Adipocyte (in vitro differentiated cells): ENCODE data around the gene SLC22A5.

Experiments
- DNase-seq: peaks from one replicate; pipeline ENCODE4 v3.0.0-alpha.2; 2015; ENCODE audit warnings: low read depth
- H3K27me3 ChIP-seq: replicated peaks from 2 replicates; pipeline ENCODE4 v1.7.0; 2013; ENCODE audit warnings: mild to moderate bottlenecking, low read length, moderate library complexity; ENCODE audit not compliant: control insufficient read depth, insufficient read depth
- H3K36me3 ChIP-seq: 2 replicates; pipeline ENCODE4 v1.7.0; 2013; ENCODE audit warnings: low read length, mild to moderate bottlenecking, moderate library complexity; ENCODE audit not compliant: control insufficient read depth, insufficient read depth, severe bottlenecking
- H3K4me1 ChIP-seq: 2 replicates; pipeline ENCODE4 v1.7.0; 2013; ENCODE audit warnings: mild to moderate bottlenecking, low read length, moderate library complexity; ENCODE audit not compliant: control insufficient read depth, insufficient read depth
- H3K4me3 ChIP-seq: 2 replicates; pipeline ENCODE4 v1.7.0; 2013; ENCODE audit warnings: mild to moderate bottlenecking, low read length, moderate library complexity
- H3K9ac ChIP-seq: 2 replicates; pipeline ENCODE4 v1.7.0; 2013; ENCODE audit warnings: mild to moderate bottlenecking, low read length, moderate library complexity
- H3K9me3 ChIP-seq: 2 replicates; pipeline ENCODE4 v1.7.0; 2013; ENCODE audit warnings: mild to moderate bottlenecking, low read length, moderate library complexity; ENCODE audit not compliant: control insufficient read depth

Gene SLC22A5

DNA sequence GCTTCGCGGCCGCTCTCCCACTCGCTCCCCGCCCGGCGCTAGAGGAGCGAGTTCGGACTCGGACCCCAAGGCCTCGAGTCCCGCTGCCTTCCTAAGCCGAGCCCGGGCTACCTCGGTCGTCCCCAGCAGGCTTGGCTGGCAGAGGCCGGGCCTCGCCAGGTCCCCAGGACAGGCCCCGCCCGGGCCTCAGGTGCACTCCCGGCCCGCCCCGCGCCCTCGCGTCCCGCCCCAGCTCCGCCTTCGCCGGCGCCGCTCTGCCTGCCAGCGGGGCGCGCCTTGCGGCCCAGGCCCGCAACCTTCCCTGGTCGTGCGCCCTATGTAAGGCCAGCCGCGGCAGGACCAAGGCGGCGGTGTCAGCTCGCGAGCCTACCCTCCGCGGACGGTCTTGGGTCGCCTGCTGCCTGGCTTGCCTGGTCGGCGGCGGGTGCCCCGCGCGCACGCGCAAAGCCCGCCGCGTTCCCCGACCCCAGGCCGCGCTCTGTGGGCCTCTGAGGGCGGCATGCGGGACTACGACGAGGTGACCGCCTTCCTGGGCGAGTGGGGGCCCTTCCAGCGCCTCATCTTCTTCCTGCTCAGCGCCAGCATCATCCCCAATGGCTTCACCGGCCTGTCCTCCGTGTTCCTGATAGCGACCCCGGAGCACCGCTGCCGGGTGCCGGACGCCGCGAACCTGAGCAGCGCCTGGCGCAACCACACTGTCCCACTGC lies at the start of gene SLC22A5:
TSS of gene SLC22A5 (plus strand) at position 237 of the 707 bp plus-strand sequence. CDS start at position 500, 263 bp downstream.
- Histone ChIP-seq H3K4me1 (peaks cover 24% of the 10 kb centered on the region), H3K9ac (peak within 1 kb of the TSS; percentile 86), H3K27me3 (no peaks in the 10 kb centered on the region), H3K9me3 (no peaks in the 10 kb centered on the region), H3K36me3 (no peaks in the 10 kb centered on the region), H3K4me3 (peak within 1 kb of the TSS; percentile 85)
- DNase-seq, result peak; percentile 80

DNA sequence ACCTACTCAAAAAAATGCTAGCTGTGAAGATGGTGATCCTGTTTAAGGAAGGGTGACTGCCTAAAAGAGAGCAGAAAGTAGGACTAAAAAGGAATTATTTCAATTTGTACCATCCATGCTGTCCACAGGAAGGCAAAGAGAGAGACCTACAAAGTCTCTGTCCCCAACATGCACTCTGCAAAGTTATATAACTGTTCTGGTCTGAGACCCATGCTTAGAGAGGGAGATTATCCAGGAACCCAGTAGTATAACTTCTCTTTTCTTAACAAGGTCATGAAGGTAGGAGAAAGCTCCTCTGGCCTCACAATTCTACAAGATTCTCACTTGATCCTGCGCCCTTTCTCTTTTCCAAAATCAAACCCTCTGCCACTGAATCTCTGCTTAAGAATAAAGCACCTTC lies 49.5 kb upstream of the SLC22A5 start:
- no peaks in the 10 kb centered on the region for H3K9me3 ChIP-seq
- H3K27me3 ChIP-seq, result no peaks in the 10 kb centered on the region

DNA sequence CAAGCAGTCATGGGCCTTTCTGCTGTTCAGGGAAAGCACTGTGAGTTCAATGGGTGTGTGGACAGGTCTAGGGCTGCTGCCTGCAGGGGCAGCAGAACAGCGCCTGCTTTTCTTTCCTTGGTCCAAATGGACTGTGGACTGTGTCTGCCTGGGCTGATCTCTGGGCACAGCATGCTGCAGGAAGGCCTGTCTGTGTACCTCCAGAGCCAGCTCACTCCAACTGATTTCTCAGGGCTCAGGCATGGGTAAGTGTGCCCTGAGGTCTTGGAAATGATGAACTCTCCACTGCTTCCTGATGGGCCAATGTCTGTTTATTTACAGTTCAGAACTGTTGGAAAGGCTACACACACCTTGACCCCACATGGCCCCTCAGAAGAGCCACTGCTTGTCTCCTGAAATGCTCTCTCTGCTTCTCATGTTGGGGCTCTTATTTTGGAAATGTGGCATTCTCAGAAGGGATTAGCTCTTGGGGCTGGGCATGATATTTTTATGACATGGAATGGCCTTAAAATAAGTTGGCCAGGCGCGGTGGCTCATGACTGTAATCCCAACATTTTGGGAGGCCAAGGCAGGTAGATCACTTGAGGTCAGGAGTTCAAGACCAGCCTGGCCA lies 48.3 kb upstream of the SLC22A5 start:
- no peaks in the 10 kb centered on the region for H3K27me3 ChIP-seq
- no peak overlapping the region for H3K4me3 ChIP-seq
- DNase-seq, result no peak
- no peak overlapping the region for H3K9ac ChIP-seq
- no peaks in the 10 kb centered on the region for H3K9me3 ChIP-seq
- H3K4me1 ChIP-seq, result peaks cover 6% of the 10 kb centered on the region
- no peaks in the 10 kb centered on the region for H3K36me3 ChIP-seq

More for the DNA sequence above, 49.5 kb upstream of the SLC22A5 start:
- Histone ChIP-seq H3K36me3 (no peaks in the 10 kb centered on the region), H3K4me3 (no peak overlapping the region), H3K4me1 (peaks cover 6% of the 10 kb centered on the region), H3K9ac (no peak overlapping the region)
- no peak for DNase-seq

DNA sequence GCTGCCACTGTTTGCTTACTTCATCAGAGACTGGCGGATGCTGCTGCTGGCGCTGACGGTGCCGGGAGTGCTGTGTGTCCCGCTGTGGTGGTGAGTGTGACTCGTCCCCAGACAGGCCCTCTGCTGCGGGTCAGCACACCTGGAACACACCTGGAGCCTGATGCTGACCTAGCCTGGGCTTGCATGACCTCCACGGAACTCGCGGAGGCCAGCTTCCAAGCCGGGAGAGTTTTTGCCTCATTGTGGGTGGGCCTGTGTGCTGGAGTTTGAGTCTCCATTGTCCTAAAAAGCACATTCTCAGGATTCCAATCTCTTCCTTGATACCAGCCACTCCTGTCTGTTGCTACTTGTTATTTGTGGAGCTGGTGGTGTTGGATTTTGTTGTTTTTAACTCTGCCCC lies 47.2 kb upstream of the SLC22A5 start:
- Histone ChIP-seq H3K9me3 (no peaks in the 10 kb centered on the region), H3K36me3 (no peaks in the 10 kb centered on the region), H3K4me3 (no peak overlapping the region), H3K4me1 (peaks cover 6% of the 10 kb centered on the region), H3K27me3 (no peaks in the 10 kb centered on the region), H3K9ac (no peak overlapping the region)
- DNase-seq, result no peak

DNA sequence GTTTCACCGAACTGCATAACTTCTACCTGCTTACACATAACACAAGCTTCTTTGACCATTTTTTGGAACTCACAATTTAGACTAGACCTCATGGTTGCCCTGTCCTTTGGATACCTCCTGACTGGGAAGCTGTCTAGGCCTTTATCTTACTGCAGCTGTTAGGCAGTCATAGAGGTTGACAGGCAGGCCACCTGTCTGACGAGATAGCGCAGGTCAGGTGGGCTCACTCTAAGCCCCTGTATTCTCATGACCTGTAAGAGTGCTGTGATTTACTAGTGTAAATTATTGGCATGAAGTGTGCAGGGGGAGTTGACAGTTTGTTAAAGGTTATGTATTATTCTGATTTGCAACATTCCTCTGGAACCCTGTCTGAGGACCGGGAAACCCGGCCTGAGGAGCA lies 46.3 kb upstream of the SLC22A5 start:
- Histone ChIP-seq H3K9me3 (no peaks in the 10 kb centered on the region), H3K9ac (no peak overlapping the region), H3K4me1 (peaks cover 12% of the 10 kb centered on the region)

DNA sequence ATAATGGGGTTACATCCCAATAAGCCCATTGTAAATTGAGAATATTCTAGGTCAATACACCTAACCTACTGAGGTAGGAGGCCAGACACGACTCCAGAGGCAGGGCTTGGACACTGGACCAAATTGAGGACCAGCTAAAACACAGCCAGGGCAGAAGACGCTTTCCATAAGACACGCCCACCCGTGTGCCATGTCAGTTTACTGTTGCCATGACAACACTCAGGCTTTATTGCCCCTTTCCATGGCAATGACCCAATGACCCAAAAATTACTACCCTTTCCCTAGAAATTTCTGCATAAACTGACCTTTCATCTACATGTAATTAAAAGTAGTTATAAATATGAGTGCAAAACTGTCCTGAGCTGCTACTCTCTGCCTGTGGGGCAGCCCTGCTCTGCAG lies 43.8 kb upstream of the SLC22A5 start:
- Histone ChIP-seq H3K36me3 (no peaks in the 10 kb centered on the region), H3K4me3 (no peak overlapping the region), H3K9me3 (no peaks in the 10 kb centered on the region), H3K9ac (no peak overlapping the region), H3K27me3 (no peaks in the 10 kb centered on the region), H3K4me1 (peaks cover 7% of the 10 kb centered on the region)
- no peak for DNase-seq

More for the DNA sequence above, 46.3 kb upstream of the SLC22A5 start:
- Histone ChIP-seq H3K27me3 (no peaks in the 10 kb centered on the region), H3K4me3 (no peak overlapping the region), H3K36me3 (no peaks in the 10 kb centered on the region)
- no peak for DNase-seq

DNA sequence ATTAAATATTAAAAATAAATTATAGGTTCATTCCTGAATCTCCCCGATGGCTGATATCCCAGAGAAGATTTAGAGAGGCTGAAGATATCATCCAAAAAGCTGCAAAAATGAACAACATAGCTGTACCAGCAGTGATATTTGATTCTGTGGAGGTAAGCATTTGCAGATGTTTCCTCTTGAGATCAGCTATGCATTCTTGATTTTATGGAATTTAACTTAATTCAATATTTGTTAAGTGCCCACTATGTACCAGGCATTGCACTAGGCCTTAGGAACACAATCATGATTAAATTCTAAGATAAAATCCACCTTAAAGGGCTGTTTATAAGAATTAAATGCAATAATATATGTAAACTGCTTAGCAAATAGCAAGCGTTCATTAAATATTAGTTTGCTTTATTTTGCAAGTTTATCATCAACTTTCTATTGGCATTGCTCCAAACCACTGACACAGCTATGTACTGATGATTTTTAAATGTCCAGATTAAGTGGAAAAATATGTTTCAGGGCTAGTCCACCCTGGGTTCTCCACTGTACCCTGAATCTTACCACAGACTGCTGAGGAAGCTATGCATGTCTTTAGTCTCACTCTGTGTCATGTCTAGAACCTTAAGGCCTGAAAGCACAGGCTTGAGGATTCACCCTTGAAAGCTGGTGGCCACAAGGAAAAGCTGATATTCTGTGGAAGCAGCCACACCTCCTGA lies 42.1 kb upstream of the SLC22A5 start:
- H3K27me3 ChIP-seq, result no peaks in the 10 kb centered on the region
- H3K9ac ChIP-seq, result no peak overlapping the region
- DNase-seq, result peak; percentile 68
- H3K4me3 ChIP-seq, result no peak overlapping the region
- H3K9me3 ChIP-seq, result no peaks in the 10 kb centered on the region
- peaks cover 7% of the 10 kb centered on the region for H3K4me1 ChIP-seq
- H3K36me3 ChIP-seq, result peaks cover under 1% of the 10 kb centered on the region

DNA sequence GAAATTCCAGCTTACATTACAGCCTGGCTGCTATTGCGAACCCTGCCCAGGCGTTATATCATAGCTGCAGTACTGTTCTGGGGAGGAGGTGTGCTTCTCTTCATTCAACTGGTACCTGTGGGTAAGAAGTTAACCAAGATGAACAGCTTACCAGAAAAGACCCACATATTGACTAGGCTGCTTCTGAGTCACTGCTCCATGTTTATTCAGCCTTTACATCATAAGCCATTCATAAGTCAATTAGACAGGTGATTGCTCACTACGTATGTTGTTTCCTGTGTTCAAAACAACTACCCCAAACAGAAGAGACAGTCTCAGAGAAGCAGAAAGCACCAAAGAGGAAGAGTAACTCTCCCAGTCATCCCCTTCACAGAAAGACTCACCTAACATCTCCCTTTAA lies 34.7 kb upstream of the SLC22A5 start:
- Histone ChIP-seq H3K9ac (no peak overlapping the region), H3K4me3 (no peak overlapping the region), H3K36me3 (peaks cover 19% of the 10 kb centered on the region), H3K9me3 (no peaks in the 10 kb centered on the region), H3K4me1 (no peaks in the 10 kb centered on the region), H3K27me3 (no peaks in the 10 kb centered on the region)
- no peak for DNase-seq

DNA sequence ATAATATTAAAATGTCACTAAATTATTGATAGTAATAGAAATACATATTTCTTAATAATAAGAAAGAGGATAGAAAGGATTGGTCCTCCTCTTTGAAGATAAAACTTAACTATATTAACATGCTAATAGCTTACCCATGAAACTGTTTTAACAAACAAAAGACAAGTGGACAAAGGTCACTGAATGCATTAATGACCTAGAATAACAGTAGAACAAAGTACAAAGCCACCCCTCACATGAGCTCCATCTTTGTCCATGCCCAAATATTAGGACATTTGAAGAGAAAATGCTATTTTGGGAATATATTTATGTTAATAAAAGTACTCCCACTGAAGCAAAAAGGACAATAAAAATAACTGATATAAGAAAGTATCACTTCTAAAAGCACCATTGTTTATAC lies 34.1 kb upstream of the SLC22A5 start:
- Histone ChIP-seq H3K4me3 (no peak overlapping the region), H3K9ac (no peak overlapping the region)

DNA sequence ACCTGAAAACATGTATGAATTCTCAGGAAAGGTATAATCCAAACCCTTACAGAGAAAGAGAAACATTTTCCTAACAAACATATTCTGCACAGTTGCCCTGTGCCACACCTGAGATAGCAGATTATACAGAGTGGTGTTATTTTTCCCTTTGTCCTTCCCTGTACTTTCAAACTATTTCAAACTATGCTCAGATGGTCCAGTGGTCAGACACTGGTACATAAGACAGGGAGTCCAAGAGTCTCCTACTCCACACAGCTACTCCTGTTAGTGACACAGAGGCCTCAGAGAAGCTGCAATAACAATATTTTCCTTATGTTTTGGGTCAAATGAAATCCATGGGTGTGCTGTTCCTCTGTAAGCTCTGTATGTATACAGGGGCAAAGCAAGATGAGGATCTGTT lies 30.0 kb upstream of the SLC22A5 start:
- H3K9ac ChIP-seq, result no peak overlapping the region

More for the DNA sequence above, 34.1 kb upstream of the SLC22A5 start:
- DNase-seq, result no peak
- H3K9me3 ChIP-seq, result no peaks in the 10 kb centered on the region
- no peaks in the 10 kb centered on the region for H3K27me3 ChIP-seq
- no peaks in the 10 kb centered on the region for H3K4me1 ChIP-seq
- H3K36me3 ChIP-seq, result peaks cover 19% of the 10 kb centered on the region

More for the DNA sequence above, 30.0 kb upstream of the SLC22A5 start:
- Histone ChIP-seq H3K27me3 (no peaks in the 10 kb centered on the region), H3K36me3 (peaks cover 20% of the 10 kb centered on the region), H3K9me3 (no peaks in the 10 kb centered on the region), H3K4me3 (no peak overlapping the region), H3K4me1 (peaks cover 4% of the 10 kb centered on the region)
- DNase-seq, result no peak
